ENCODE results near the gene LDB1.

LDB1 gene

GRCh38 chr10:102135956-102136526 is 15.9 kb upstream of the LDB1 start:
- DNase-seq (ENCODE audit: low read depth): no peak

GRCh38 chr10:102134416-102134815 is 14.2 kb upstream of the LDB1 start:
- no peak for DNase-seq (ENCODE audit: low read depth)

- DNase-seq (ENCODE audit: low read depth): no peak
These were observed 13.4 kb upstream of the LDB1 start for GRCh38 chr10:102133373-102134195.

- DNase-seq (ENCODE audit: low read depth): peak; percentile 99
These were observed 12.6 kb upstream of the LDB1 start, which contains the start of gene PPRC1 for GRCh38 chr10:102132563-102133372. TSS of gene PPRC1 (plus strand) at chr10:102133040. CDS start at chr10:102133069, 29 bp downstream.

- DNase-seq (ENCODE audit: low read depth): no peak
These were observed 12.0 kb upstream of the LDB1 start for GRCh38 chr10:102132193-102132562.

- no peak for DNase-seq (ENCODE audit: low read depth)
These were observed 11.4 kb upstream of the LDB1 start for GRCh38 chr10:102131286-102132170.

GRCh38 chr10:102123223-102123622 is 3.1 kb upstream of the LDB1 start:
- no peak for DNase-seq (ENCODE audit: low read depth)

GRCh38 chr10:102122450-102122849 is 2.3 kb upstream of the LDB1 start:
- no peak for DNase-seq (ENCODE audit: low read depth)

- no peak for DNase-seq (ENCODE audit: low read depth)
These were observed 1.7 kb upstream of the LDB1 start for GRCh38 chr10:102121739-102122372.

GRCh38 chr10:102120991-102121738 is 997 bp upstream of the LDB1 start:
- peak; percentile 57 for DNase-seq (ENCODE audit: low read depth)

GRCh38 chr10:102119417-102120141 is 589 bp downstream of the LDB1 start:
- peak; percentile 63 for DNase-seq (ENCODE audit: low read depth)

GRCh38 chr10:102118867-102119266 is 1.3 kb downstream of the LDB1 start:
- no peak for DNase-seq (ENCODE audit: low read depth)

GRCh38 chr10:102117391-102118159 is 2.6 kb downstream of the LDB1 start:
- no peak for DNase-seq (ENCODE audit: low read depth)

- DNase-seq (ENCODE audit: low read depth): no peak
These were observed 3.5 kb downstream of the LDB1 start for GRCh38 chr10:102116656-102117055.

- no peak for DNase-seq (ENCODE audit: low read depth)
These were observed 4.4 kb downstream of the LDB1 start for GRCh38 chr10:102115775-102116174.

GRCh38 chr10:102114861-102115618 is 5.1 kb downstream of the LDB1 start:
- DNase-seq (ENCODE audit: low read depth): peak; percentile 52

GRCh38 chr10:102113956-102114857 is 6.0 kb downstream of the LDB1 start:
- DNase-seq (ENCODE audit: low read depth): no peak
